H1 (cell line): ENCODE data around the gene STEAP3. TPM values are rescaled to one million over a fixed set of nuclear protein-coding genes. Genes with fewer than 3 reads are reported as not detected.

Experiments
- CTCF ChIA-PET: fragments of 300-600 bp; sonication (Branson Sonifier 250); formaldehyde crosslinking; loops from one replicate; lab custom pipeline; 2021; ENCODE audit not compliant: partially characterized antibody; lab: Charles Lee
- POLR2A ChIA-PET: fragments of 300-600 bp; sonication (Branson Sonifier 250); formaldehyde crosslinking; loops from one replicate; lab custom pipeline; 2021; ENCODE audit warnings: inconsistent platforms; ENCODE audit not compliant: partially characterized antibody; lab: Charles Lee
- DNase-seq, 2 experiments: peaks; one replicate each; pipeline versions ENCODE4 v3.0.0 to v3.0.0-alpha.2; 2010 to 2022; ENCODE audit warnings: low spot score in 2 of 2, low read depth in 1 of 2, mixed read lengths in 1 of 2
- FAIRE-seq: peaks from 2 replicates; lab custom pipeline; 2011; peaks lifted over from hg19 to GRCh38; lab: Jason Lieb, UNC
- H2AFZ ChIP-seq: 2 replicates; pipeline ENCODE4 v1.8.1; 2012; ENCODE audit warnings: low read length, inconsistent platforms
- H2AK5ac ChIP-seq: 2 replicates; pipeline ENCODE4 v1.6.1; 2013; ENCODE audit warnings: low read depth, low read length
- H2BK120ac ChIP-seq: replicated peaks from 2 replicates; pipeline ENCODE3; 2013; ENCODE audit warnings: low read depth, low read length, inconsistent platforms
- H2BK12ac ChIP-seq: 2 replicates; pipeline ENCODE4 v1.6.1; 2013; ENCODE audit warnings: low read depth, low read length
- H2BK15ac ChIP-seq: 2 replicates; pipeline ENCODE4 v1.6.1; 2013; ENCODE audit warnings: low read length
- H2BK20ac ChIP-seq: 2 replicates; pipeline ENCODE4 v1.6.1; 2013; ENCODE audit warnings: low read length
- H2BK5ac ChIP-seq: 2 replicates; pipeline ENCODE4 v1.6.1; 2013; ENCODE audit warnings: low read depth, low read length
- H3K14ac ChIP-seq: 2 replicates; pipeline ENCODE4 v1.6.1; 2013; ENCODE audit warnings: inconsistent platforms; ENCODE audit not compliant: insufficient read length
- H3K18ac ChIP-seq: 2 replicates; pipeline ENCODE4 v1.6.1; 2013; ENCODE audit warnings: low read length; ENCODE audit errors: extremely low read depth
- H3K23ac ChIP-seq: 2 replicates; pipeline ENCODE4 v1.6.1; 2013; ENCODE audit warnings: inconsistent platforms; ENCODE audit not compliant: insufficient read length
- H3K23me2 ChIP-seq: 2 replicates; pipeline ENCODE4 v1.6.1; 2013; ENCODE audit warnings: low read depth, low read length
- H3K27ac ChIP-seq: 2 replicates; pipeline ENCODE4 v1.6.1; 2011; ENCODE audit warnings: low read depth, low read length, inconsistent platforms
- H3K27me3 ChIP-seq, 4 experiments: replicated peaks in 1 of 4; 1 replicate in 1 of 4; 2 replicates in 3 of 4; pipeline versions ENCODE4 v1.6.1 to v1.8.1; 2011 to 2013; ENCODE audit warnings: low read length in 3 of 4, mild to moderate bottlenecking in 3 of 4, inconsistent platforms in 2 of 4, mixed read lengths in 2 of 4, moderate library complexity in 1 of 4; ENCODE audit not compliant: control insufficient read depth in 3 of 4, insufficient read depth in 3 of 4; ENCODE audit errors: extremely low read depth in 1 of 4
- H3K36me3 ChIP-seq, 4 experiments: 2 replicates each; pipeline versions ENCODE4 v1.6.1 to v1.8.1; 2011 to 2013; ENCODE audit warnings: mild to moderate bottlenecking in 4 of 4, low read length in 3 of 4, moderate library complexity in 2 of 4, control low read depth in 1 of 4, inconsistent platforms in 1 of 4; ENCODE audit not compliant: insufficient read depth in 4 of 4, control insufficient read depth in 2 of 4
- H3K4ac ChIP-seq: replicated peaks from 2 replicates; pipeline ENCODE3; 2013; ENCODE audit warnings: low read length, low read depth, mixed read lengths, inconsistent platforms; ENCODE audit not compliant: insufficient read length
- H3K4me1 ChIP-seq, 4 experiments: replicated peaks in 1 of 4; 1 replicate in 1 of 4; 2 replicates in 3 of 4; pipeline versions ENCODE4 v1.6.1 to v1.8.1; 2011 to 2013; ENCODE audit warnings: low read length in 3 of 4, inconsistent platforms in 2 of 4, mixed read lengths in 1 of 4; ENCODE audit not compliant: insufficient read depth in 4 of 4, control insufficient read depth in 3 of 4
- H3K4me2 ChIP-seq, 2 experiments: 2 replicates each; pipeline versions ENCODE4 v1.6.1 to v1.8.1; 2011 to 2013; ENCODE audit warnings: low read depth in 2 of 2, low read length in 2 of 2, control low read depth in 1 of 2, inconsistent platforms in 1 of 2, mild to moderate bottlenecking in 1 of 2; ENCODE audit not compliant: insufficient read depth in 1 of 2
- H3K4me3 ChIP-seq, 4 experiments: fragments of 200-600, 300-600 bp in 1 of 4; sonication (generic), shearing (Covaris generic), sonication (Bioruptor Twin) in 1 of 4; 2 replicates each; pipeline versions ENCODE4 v1.5.1 to v1.8.1; 2011 to 2016; ENCODE audit warnings: low read length in 4 of 4, low read depth in 3 of 4, control low read depth in 2 of 4, inconsistent platforms in 2 of 4, mild to moderate bottlenecking in 2 of 4, mixed read lengths in 1 of 4, moderate library complexity in 1 of 4; ENCODE audit not compliant: insufficient read depth in 2 of 4; ENCODE audit errors: extremely low read depth in 1 of 4
- H3K56ac ChIP-seq: replicated peaks from 2 replicates; pipeline ENCODE3; 2013; ENCODE audit warnings: low read depth, mild to moderate bottlenecking, mixed read lengths, low read length, inconsistent platforms; ENCODE audit not compliant: insufficient read length
- H3K79me1 ChIP-seq: 2 replicates; pipeline ENCODE4 v1.6.1; 2013; ENCODE audit warnings: low read depth, low read length, control low read depth
- H3K79me2 ChIP-seq, 2 experiments: 2 replicates each; pipeline versions ENCODE4 v1.6.1 to v1.8.1; 2012 to 2013; ENCODE audit warnings: low read length in 2 of 2, mild to moderate bottlenecking in 2 of 2, inconsistent platforms in 1 of 2; ENCODE audit not compliant: insufficient read depth in 2 of 2, control insufficient read depth in 1 of 2
- H3K9ac ChIP-seq, 4 experiments: replicated peaks in 1 of 4; 1 replicate in 1 of 4; 2 replicates in 3 of 4; pipeline versions ENCODE4 v1.6.1 to v1.8.1; 2011 to 2013; ENCODE audit warnings: low read depth in 3 of 4, low read length in 3 of 4, control low read depth in 2 of 4, mild to moderate bottlenecking in 2 of 4, moderate library complexity in 2 of 4, inconsistent platforms in 1 of 4; ENCODE audit errors: extremely low read depth in 1 of 4
- H3K9me3 ChIP-seq, 2 experiments: 2 replicates each; pipeline versions ENCODE4 v1.6.1 to v1.8.1; 2012 to 2013; ENCODE audit warnings: mild to moderate bottlenecking in 2 of 2, moderate library complexity in 2 of 2, control low read depth in 1 of 2, inconsistent platforms in 1 of 2, low read depth in 1 of 2, low read length in 1 of 2, mixed read lengths in 1 of 2; ENCODE audit not compliant: insufficient read depth in 2 of 2
- H4K20me1 ChIP-seq, 2 experiments: replicated peaks in 1 of 2; 2 replicates each; pipeline versions ENCODE3 to v1.8.1; 2011 to 2013; ENCODE audit warnings: inconsistent platforms in 2 of 2, low read length in 2 of 2, mild to moderate bottlenecking in 1 of 2; ENCODE audit not compliant: insufficient read depth in 2 of 2, control insufficient read depth in 1 of 2
- H4K5ac ChIP-seq: 2 replicates; pipeline ENCODE4 v1.6.1; 2013; ENCODE audit warnings: low read length, low read depth, mixed read lengths, inconsistent platforms; ENCODE audit not compliant: insufficient read length
- H4K8ac ChIP-seq: 2 replicates; pipeline ENCODE4 v1.8.0; 2013; ENCODE audit warnings: mild to moderate bottlenecking, moderate library complexity, low read length, inconsistent platforms; ENCODE audit not compliant: insufficient read depth; ENCODE audit errors: extremely low read depth
- H4K91ac ChIP-seq: replicated peaks from 2 replicates; pipeline ENCODE3; 2013; ENCODE audit warnings: low read length, mixed read lengths, inconsistent platforms; ENCODE audit not compliant: insufficient read length
- BACH1 ChIP-seq: IDR thresholded peaks from 2 replicates; pipeline ENCODE4 v1.6.1; 2012; ENCODE audit warnings: low read length, improper control_type of control experiment
- CHD2 ChIP-seq: IDR thresholded peaks from 2 replicates; pipeline ENCODE4 v1.6.1; 2012; ENCODE audit warnings: low read length, improper control_type of control experiment
- CTBP2 ChIP-seq: IDR thresholded peaks from 2 replicates; pipeline ENCODE4 v1.7.0; 2011; ENCODE audit warnings: borderline replicate concordance, mild to moderate bottlenecking, moderate library complexity, mixed read lengths, low read length; ENCODE audit not compliant: insufficient read depth, insufficient read length
- JUND ChIP-seq: IDR thresholded peaks from 2 replicates; pipeline ENCODE4 v1.6.1; 2011; ENCODE audit warnings: mild to moderate bottlenecking, improper control_type of control experiment, low read length
- KDM4A ChIP-seq: IDR thresholded peaks from one replicate; pipeline ENCODE4 v1.7.1; 2012; ENCODE audit warnings: low read depth, mild to moderate bottlenecking, moderate library complexity, low read length, inconsistent platforms; ENCODE audit not compliant: severe bottlenecking
- KDM5A ChIP-seq: fragments of 200-600 bp; IDR thresholded peaks from 2 replicates; pipeline ENCODE4 v1.7.1; 2012; ENCODE audit warnings: mild to moderate bottlenecking, low read length, inconsistent platforms, mixed read lengths
- NRF1 ChIP-seq: IDR thresholded peaks from 2 replicates; pipeline ENCODE4 v1.6.1; 2011; ENCODE audit warnings: mild to moderate bottlenecking, low read depth, low read length, improper control_type of control experiment
- POU5F1 ChIP-seq: IDR thresholded peaks from 2 replicates; pipeline ENCODE4 v1.6.1; 2011; ENCODE audit warnings: low read depth, mild to moderate bottlenecking, low read length, moderate library complexity
- RAD21 ChIP-seq, 2 experiments: IDR thresholded peaks in 1 of 2; conservative IDR thresholded peaks in 1 of 2; 2 replicates each; pipeline ENCODE4 v1.6.1; 2011; ENCODE audit warnings: low read depth in 2 of 2, low read length in 2 of 2, improper control_type of control experiment in 1 of 2, inconsistent platforms in 1 of 2, mild to moderate bottlenecking in 1 of 2, moderate library complexity in 1 of 2
- SP4 ChIP-seq: IDR thresholded peaks from 2 replicates; pipeline ENCODE4 v1.6.1; 2012; ENCODE audit warnings: low read length, inconsistent platforms
- TBP ChIP-seq: IDR thresholded peaks from 2 replicates; pipeline ENCODE4 v1.6.1; 2011; ENCODE audit warnings: low read depth, low read length, improper control_type of control experiment
- TCF12 ChIP-seq: IDR thresholded peaks from 2 replicates; pipeline ENCODE4 v1.6.1; 2011; ENCODE audit warnings: low read depth, mild to moderate bottlenecking, low read length
- WGBS, 2 experiments: shearing (Covaris generic) in 1 of 2; methylation state at CpG; one replicate each; pipeline versions ENCODE4 v1.1.6 to v1.1.7; 2013 to 2015; ENCODE audit warnings: low lambda C conversion rate in 2 of 2, mixed read lengths in 2 of 2, inconsistent platforms in 1 of 2, low coverage in 1 of 2, missing lambda C conversion rate in 1 of 2; ENCODE audit not compliant: insufficient replicate concordance in 2 of 2, insufficient coverage in 1 of 2, insufficient read length in 1 of 2; ENCODE audit errors: extremely low coverage in 1 of 2, missing lambda C conversion rate in 1 of 2; 5-methylcytosine and 5-hydroxymethylcytosine counted together
- polyA plus RNA-seq, 7 experiments: library from polyadenylated mRNA; depleted of rRNA in 3 of 7; stranded (reverse) in 5 of 7; unstranded in 2 of 7; fragments of >200 nt in 5 of 7; fragments of 200-250 nt in 2 of 7; gene quantifications; 1 replicate in 5 of 7; 2 replicates in 1 of 7; 4 replicates in 1 of 7; pipeline versions ENCODE4 v1.2.1 to v1.2.3, GENCODE V29; 2011 to 2013; ENCODE audit warnings: missing spikeins in 2 of 7, mixed read lengths in 2 of 7
- total RNA-seq: library from RNA; stranded (reverse); fragmentation: NEBNext Ultra II Directional; extraction: Animal tissue kit (Norgen Biotek cat#: 25700); gene quantifications from 2 replicates; pipeline ENCODE4 v1.2.1, GENCODE V29; 2021
- TF ChIP-seq, protein P1 (sequence below), 3 experiments: IDR thresholded peaks; 1 replicate in 2 of 3; 2 replicates in 1 of 3; pipeline versions ENCODE4 v1.5.1 to v1.6.1; 2011; ENCODE audit warnings: low read length in 3 of 3, mild to moderate bottlenecking in 3 of 3, inconsistent platforms in 2 of 3, low read depth in 1 of 3, moderate library complexity in 1 of 3; ENCODE audit not compliant: insufficient read depth in 1 of 3; ENCODE audit errors: control extremely low read depth in 1 of 3

The STEAP3 gene
- total and polyA plus RNA-seq, 2 of the 8 experiments (the other 6 are each of a cell fraction or from before 2014, with no cell fraction given), result 21.7 to 27.9 TPM

DNA sequence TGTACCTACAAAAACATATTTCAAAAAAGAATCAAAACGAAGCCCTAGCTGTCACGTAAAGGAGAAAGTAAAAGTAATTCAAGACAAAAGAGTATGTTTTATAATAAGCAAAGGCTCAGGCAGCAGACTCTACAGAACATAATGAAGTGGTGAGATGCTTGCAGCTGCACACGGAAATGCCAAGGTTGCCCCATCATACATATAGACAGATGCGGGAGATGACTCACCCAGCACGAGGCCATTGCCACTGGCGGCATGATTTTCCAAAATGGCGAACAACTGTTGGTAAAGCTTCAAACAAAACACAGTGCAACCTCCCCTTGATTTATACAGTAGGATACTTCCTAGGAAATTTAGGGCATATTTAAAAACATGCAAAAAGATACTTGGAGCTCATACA, 39.1 kb upstream of the STEAP3 start:
- no peak for DNase-seq
- Histone ChIP-seq H3K23me2 (no peaks in the 10 kb centered on the region), H3K4ac (no peak overlapping the region), H3K4me1 (no peaks in the 10 kb centered on the region), H3K9ac (no peak overlapping the region), H3K18ac (no peak overlapping the region), H3K27ac (no peak overlapping the region), H3K79me2 (no peaks in the 10 kb centered on the region), H2BK120ac (no peak overlapping the region), H3K4me2 (no peak overlapping the region), H3K79me1 (no peaks in the 10 kb centered on the region), H3K23ac (no peak overlapping the region), H2AK5ac (no peak overlapping the region), H4K91ac (no peak overlapping the region), H2BK20ac (no peak overlapping the region), H2AFZ (no peak overlapping the region), H3K9me3 (no peaks in the 10 kb centered on the region), H4K8ac (no peak overlapping the region), H3K56ac (no peak overlapping the region), H4K5ac (no peak overlapping the region), H3K14ac (no peak overlapping the region), H3K27me3 (no peaks in the 10 kb centered on the region), H3K4me3 (no peak overlapping the region), H2BK15ac (no peak overlapping the region), H4K20me1 (no peaks in the 10 kb centered on the region), H2BK12ac (no peak overlapping the region), H2BK5ac (no peak overlapping the region), H3K36me3 (no peaks in the 10 kb centered on the region)
- 95% methylated on average over 7 of the region's 7 CpGs; no CpG with 5 or more reads in 1 of the 2 experiments for WGBS, 2 experiments
- ChIA-PET CTCF (interaction anchor here (0.7 to 3.6 kb wide), 8 partner anchors 9 to 107 kb away, joined by 3 to 25 read pairs (median 3); no protein-coding TSS in a partner anchor), POLR2A (no interaction called here)
- TF ChIP-seq TCF12, result no peak
- no peak for TF ChIP-seq JUND
- TF ChIP-seq POU5F1, result no peak
- TF ChIP-seq TBP, result no peak
- TF ChIP-seq, protein P1, sequence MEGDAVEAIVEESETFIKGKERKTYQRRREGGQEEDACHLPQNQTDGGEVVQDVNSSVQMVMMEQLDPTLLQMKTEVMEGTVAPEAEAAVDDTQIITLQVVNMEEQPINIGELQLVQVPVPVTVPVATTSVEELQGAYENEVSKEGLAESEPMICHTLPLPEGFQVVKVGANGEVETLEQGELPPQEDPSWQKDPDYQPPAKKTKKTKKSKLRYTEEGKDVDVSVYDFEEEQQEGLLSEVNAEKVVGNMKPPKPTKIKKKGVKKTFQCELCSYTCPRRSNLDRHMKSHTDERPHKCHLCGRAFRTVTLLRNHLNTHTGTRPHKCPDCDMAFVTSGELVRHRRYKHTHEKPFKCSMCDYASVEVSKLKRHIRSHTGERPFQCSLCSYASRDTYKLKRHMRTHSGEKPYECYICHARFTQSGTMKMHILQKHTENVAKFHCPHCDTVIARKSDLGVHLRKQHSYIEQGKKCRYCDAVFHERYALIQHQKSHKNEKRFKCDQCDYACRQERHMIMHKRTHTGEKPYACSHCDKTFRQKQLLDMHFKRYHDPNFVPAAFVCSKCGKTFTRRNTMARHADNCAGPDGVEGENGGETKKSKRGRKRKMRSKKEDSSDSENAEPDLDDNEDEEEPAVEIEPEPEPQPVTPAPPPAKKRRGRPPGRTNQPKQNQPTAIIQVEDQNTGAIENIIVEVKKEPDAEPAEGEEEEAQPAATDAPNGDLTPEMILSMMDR (IDR thresholded peaks at IDR 0.05; ENCODE audit: control extremely low read depth in 1 of 3, insufficient read depth in 1 of 3, low read depth in 1 of 3, low read length in 3 of 3), result no peak
- no peak for TF ChIP-seq CTBP2
- TF ChIP-seq KDM4A, result no peak
- no peak for TF ChIP-seq BACH1
- TF ChIP-seq SP4, result no peak
- TF ChIP-seq NRF1, result no peak
- TF ChIP-seq RAD21 (IDR thresholded peaks at IDR 0.05 in 1 of 2, conservative IDR thresholded peaks at IDR 0.05 in 1 of 2; ENCODE audit: low read depth in 2 of 2, low read length in 2 of 2), result no peak
- TF ChIP-seq KDM5A, result no peak
- no peak for TF ChIP-seq CHD2
- no peak for FAIRE-seq
